Measurements from ENCODE around the gene ACLY.

GRCh38 chr17:41822216-41823140 lies 96.3 kb downstream of the ACLY start:
- TF ChIP-seq CTCF (optimal IDR thresholded peaks at IDR 0.05 in 1 of 3, IDR thresholded peaks at IDR 0.05 in 1 of 3, conservative IDR thresholded peaks at IDR 0.05 in 1 of 3; ENCODE audit: extremely low read depth in 1 of 3, insufficient read depth in 2 of 3, low read length in 3 of 3) (no peak), EZH2 (IDR thresholded peaks at IDR 0.05; ENCODE audit: low read length) (no peak)
